Stimulated activated CD4-positive, alpha-beta T cell treated with anti-CD3 and anti-CD28 coated beads, Interleukin-4, amount 100 ng/mL, for 4 hours (primary cell): ENCODE data around the gene OBSCN.

Source experiments
- DNase-seq, 2 experiments: peaks; one replicate each; pipeline ENCODE4 v3.0.0-alpha.2; 2020

The OBSCN gene

GRCh38 chr1:228411548-228412430 is 203.9 kb downstream of the OBSCN start:
- DNase-seq: no peak

DNA sequence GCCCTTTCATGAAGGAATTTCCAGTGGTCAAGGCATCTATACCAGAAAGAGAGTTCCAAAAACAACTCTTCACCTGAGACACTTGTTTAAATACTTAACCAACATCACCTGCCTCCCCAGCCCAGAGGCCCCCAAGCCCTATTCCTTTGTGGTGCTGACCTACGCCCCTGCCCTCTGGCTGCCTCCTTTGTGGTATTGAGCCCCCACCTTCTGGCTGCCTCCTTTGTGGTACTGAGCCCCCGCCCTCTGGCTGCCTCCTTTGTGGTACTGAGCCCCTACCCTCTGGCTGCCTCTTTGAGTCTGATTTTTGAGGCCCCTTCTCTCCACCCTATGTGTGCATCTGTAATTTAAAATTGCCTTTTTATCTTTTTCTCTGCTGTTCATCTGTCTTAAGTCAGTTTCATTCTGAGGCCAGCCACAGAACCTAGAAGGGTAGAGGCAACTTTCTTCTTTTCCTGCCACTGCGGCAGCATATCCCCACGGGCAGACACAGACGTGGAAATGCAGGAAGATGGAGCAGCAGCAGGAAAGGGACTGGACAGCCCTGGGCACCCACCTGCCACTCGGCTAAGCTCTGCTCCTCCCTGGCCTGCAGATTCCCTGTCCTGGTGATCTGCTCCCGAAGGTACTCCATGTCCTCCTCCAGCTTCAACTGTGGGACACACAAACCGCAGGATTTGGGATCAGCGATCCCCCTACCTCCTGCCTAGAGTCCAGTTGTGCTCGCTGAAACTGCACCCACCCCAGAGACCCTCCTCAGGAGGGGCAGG is 205.6 kb downstream of the OBSCN start:
- no peak for DNase-seq

- DNase-seq: no peak
These were observed 206.8 kb downstream of the OBSCN start for GRCh38 chr1:228414511-228415211.

- no peak for DNase-seq
These were observed 207.4 kb downstream of the OBSCN start for GRCh38 chr1:228415221-228415620.

DNA sequence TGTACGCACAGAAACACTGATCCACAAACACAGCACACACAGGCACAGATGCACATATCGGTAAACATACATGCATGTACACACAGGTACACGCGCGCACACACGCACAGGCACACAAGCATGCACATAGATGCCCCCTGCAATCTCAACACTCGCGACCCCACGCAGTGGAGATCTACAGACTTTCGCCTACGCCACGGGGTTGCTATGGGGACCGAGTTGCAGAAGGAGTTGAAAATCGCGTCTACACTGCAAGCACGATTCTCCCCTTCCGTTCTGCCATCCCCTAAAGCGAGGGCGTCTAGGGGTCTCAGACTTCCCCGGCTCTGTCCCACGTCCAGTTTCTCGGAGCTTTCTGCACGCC is 208.0 kb downstream of the OBSCN start:
- no peak for DNase-seq

GRCh38 chr1:228416217-228416933 is 208.5 kb downstream of the OBSCN start, which contains the start of gene TRIM17:
TRIM17 (minus strand) TSS chr1:228416861; CDS start chr1:228415072, 1,789 bp downstream.
- peak in 1 of 2 experiments; percentile 37 for DNase-seq

- no peak for DNase-seq
These were observed 209.2 kb downstream of the OBSCN start for GRCh38 chr1:228417061-228417460.

DNA sequence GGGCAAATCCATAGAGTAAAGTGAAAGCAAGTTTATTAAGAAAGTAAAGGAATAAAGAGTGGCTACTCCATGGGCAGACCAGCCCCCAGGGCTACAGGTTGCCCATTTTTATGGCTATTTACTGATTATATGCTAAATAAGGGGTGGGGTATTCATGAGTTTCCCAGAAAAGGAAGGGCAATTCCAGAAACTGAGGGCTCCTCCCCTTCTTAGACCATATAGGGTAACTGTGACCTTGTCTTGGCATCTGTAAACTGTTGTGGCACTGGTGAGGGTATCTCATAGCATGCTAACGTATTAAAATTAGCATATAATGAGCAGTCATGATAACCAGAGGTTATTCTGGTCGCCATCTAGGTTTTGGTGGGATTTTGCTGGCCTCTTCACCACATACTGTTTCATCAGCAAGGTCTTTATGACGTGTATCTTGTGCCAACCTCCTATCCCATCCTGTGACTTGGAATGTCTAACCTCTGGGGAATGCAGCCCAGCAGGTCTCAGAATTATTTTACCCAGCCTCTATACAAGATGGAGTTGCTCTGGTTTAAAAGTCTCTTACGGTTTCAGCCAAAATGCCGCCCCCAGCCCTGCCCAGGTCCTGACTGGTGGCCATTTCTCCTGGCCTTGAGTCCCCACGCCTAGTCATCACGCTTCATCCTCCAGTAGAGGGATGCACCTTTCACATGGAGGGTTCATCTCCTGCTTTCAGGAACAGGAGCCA is 209.8 kb downstream of the OBSCN start:
- DNase-seq: no peak

- no peak for DNase-seq
These were observed 213.4 kb downstream of the OBSCN start for GRCh38 chr1:228420968-228421826.

DNA sequence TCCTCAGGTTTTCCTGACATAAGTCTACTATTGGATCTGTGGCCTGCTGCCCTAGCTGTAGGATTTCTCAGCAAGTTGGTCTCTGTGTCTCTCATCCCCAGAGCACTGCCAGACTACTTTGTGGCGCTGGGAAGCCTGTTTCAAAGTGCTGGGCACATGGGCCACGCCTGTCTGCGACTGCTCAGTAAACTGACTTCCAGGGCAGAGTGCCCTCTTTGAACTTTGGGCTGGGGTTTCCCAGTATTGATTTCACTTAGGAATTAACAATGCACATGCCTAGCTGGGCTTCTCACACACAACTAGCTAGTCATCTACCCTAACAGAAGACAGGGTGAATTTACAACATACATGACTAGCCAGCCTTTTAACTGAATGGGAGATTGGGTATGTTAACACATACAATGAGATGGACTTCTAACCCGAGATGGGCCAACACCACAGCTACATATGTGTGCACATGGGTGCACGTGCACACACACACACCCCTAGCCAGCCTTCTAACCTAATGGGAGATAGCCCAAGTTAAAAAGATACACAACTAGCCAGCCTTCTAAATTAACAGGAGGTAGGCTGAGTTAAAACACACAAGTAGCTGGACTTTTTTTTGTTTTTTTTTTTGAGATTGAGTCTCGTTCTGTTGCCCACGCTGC is 215.7 kb downstream of the OBSCN start:
- DNase-seq: no peak

GRCh38 chr1:228424685-228425660 is 217.1 kb downstream of the OBSCN start:
- no peak for DNase-seq

- no peak for DNase-seq
These were observed 218.8 kb downstream of the OBSCN start for GRCh38 chr1:228426518-228427175.

DNA sequence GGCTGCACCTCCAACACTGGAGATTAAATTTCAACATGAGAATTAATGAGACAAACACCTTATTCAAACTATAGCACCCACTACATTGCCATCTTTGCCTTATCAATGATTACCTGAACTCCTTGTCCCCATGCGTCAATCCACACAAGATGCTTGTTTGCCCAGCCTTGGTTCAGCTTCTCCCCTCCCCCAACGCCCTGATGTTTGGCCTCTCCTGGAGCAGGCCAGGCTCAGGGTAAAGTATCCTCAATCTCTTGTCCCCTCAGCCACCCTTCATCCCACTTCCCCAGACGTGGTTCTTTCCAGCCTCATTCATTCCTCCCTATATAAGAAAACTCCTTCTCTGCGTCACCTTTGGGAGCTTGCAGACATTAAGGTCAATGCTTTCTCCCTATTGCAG is 220.6 kb downstream of the OBSCN start:
- no peak for DNase-seq
